Osteoblast (primary cell): ENCODE measurements around the gene DHX16. TPM values are rescaled to one million over a fixed set of nuclear protein-coding genes. Genes with fewer than 3 reads are reported as not detected.

Experiments used
- DNase-seq: peaks from one replicate; pipeline ENCODE4 v3.0.0; 2011; ENCODE audit warnings: low spot score, mixed read lengths; ENCODE audit not compliant: insufficient read length; ENCODE audit errors: missing footprints
- H2AFZ ChIP-seq: 2 replicates; pipeline ENCODE4 v1.6.0; 2011; ENCODE audit warnings: mild to moderate bottlenecking, low read length
- H3K27ac ChIP-seq: 2 replicates; pipeline ENCODE4 v1.5.1; 2011; ENCODE audit warnings: mild to moderate bottlenecking, low read depth, low read length, moderate library complexity
- H3K27me3 ChIP-seq: 2 replicates; pipeline ENCODE4 v1.6.0; 2012; ENCODE audit warnings: mild to moderate bottlenecking, control low read depth, inconsistent platforms, low read length, moderate library complexity; ENCODE audit not compliant: insufficient read depth
- H3K36me3 ChIP-seq: 2 replicates; pipeline ENCODE4 v1.5.1; 2011; ENCODE audit warnings: mild to moderate bottlenecking, low read length, control low read depth, moderate library complexity; ENCODE audit not compliant: insufficient read depth
- H3K4me1 ChIP-seq: 2 replicates; pipeline ENCODE4 v1.5.1; 2011; ENCODE audit warnings: mild to moderate bottlenecking, low read length, control low read depth, moderate library complexity; ENCODE audit not compliant: insufficient read depth
- H3K4me2 ChIP-seq: 2 replicates; pipeline ENCODE4 v1.6.0; 2011; ENCODE audit warnings: mild to moderate bottlenecking, low read length; ENCODE audit not compliant: insufficient read depth
- H3K4me3 ChIP-seq: fragments of 200-600 bp; sonication (generic); 3 replicates; pipeline ENCODE4 v1.5.1; 2012; ENCODE audit warnings: mild to moderate bottlenecking, low read length, inconsistent platforms; ENCODE audit not compliant: insufficient read depth
- H3K79me2 ChIP-seq: 2 replicates; pipeline ENCODE4 v1.6.0; 2012; ENCODE audit warnings: mild to moderate bottlenecking, low read length, control low read depth, inconsistent platforms; ENCODE audit not compliant: insufficient read depth
- H3K9me3 ChIP-seq: 2 replicates; pipeline ENCODE4 v1.5.1; 2011; ENCODE audit warnings: low read depth, low read length, control low read depth
- H4K20me1 ChIP-seq: 2 replicates; pipeline ENCODE4 v1.6.0; 2012; ENCODE audit warnings: mild to moderate bottlenecking, low read length, control low read depth; ENCODE audit not compliant: insufficient read depth
- CTCF ChIP-seq: IDR thresholded peaks from 2 replicates; pipeline ENCODE4 v1.5.1; 2011; ENCODE audit warnings: mild to moderate bottlenecking, low read depth, low read length, moderate library complexity; ENCODE audit errors: extremely low read depth
- total RNA-seq: library from RNA; depleted of rRNA; stranded (reverse); fragments of >200 nt; gene quantifications from 2 replicates; pipeline ENCODE4 v1.2.3, GENCODE V29; 2012

DHX16 gene
- total RNA-seq, 1 donor: 26.1 TPM

- Histone ChIP-seq H3K4me3 (no peak overlapping the region), H3K27me3 (no peaks in the 10 kb centered on the region), H3K27ac (no peak overlapping the region), H3K79me2 (no peaks in the 10 kb centered on the region), H3K4me2 (no peak overlapping the region), H3K4me1 (no peaks in the 10 kb centered on the region), H2AFZ (no peak overlapping the region), H3K9me3 (no peaks in the 10 kb centered on the region), H4K20me1 (no peaks in the 10 kb centered on the region), H3K36me3 (peaks cover 77% of the 10 kb centered on the region)
- TF ChIP-seq CTCF: no peak
- DNase-seq: no peak
Measured at GRCh38 chr6:30709101-30709868, 36.5 kb upstream of the DHX16 start.

GRCh38 chr6:30707281-30707850 is 34.6 kb upstream of the DHX16 start:
- TF ChIP-seq CTCF: no peak
- no peak overlapping the region for H2AFZ ChIP-seq
- H3K4me2 ChIP-seq: no peak overlapping the region
- no peaks in the 10 kb centered on the region for H4K20me1 ChIP-seq
- no peaks in the 10 kb centered on the region for H3K27me3 ChIP-seq
- no peaks in the 10 kb centered on the region for H3K9me3 ChIP-seq
- H3K36me3 ChIP-seq: peaks cover 77% of the 10 kb centered on the region
- no peaks in the 10 kb centered on the region for H3K79me2 ChIP-seq
- no peak overlapping the region for H3K4me3 ChIP-seq
- DNase-seq: no peak
- peaks cover 6% of the 10 kb centered on the region for H3K4me1 ChIP-seq
- no peak overlapping the region for H3K27ac ChIP-seq

- no peak for TF ChIP-seq CTCF
- Histone ChIP-seq H3K9me3 (no peaks in the 10 kb centered on the region), H3K36me3 (peaks cover 63% of the 10 kb centered on the region), H3K79me2 (no peaks in the 10 kb centered on the region), H3K27ac (no peak overlapping the region), H4K20me1 (no peaks in the 10 kb centered on the region), H3K4me3 (no peak overlapping the region), H3K4me2 (no peak overlapping the region), H3K4me1 (peaks cover 6% of the 10 kb centered on the region), H3K27me3 (no peaks in the 10 kb centered on the region), H2AFZ (no peak overlapping the region)
- no peak for DNase-seq
Measured at GRCh38 chr6:30705620-30706019, 32.8 kb upstream of the DHX16 start.

GRCh38 chr6:30703821-30704220 is 31.0 kb upstream of the DHX16 start:
- Histone ChIP-seq H3K27ac (no peak overlapping the region), H4K20me1 (no peaks in the 10 kb centered on the region), H3K4me1 (peaks cover 6% of the 10 kb centered on the region), H3K4me2 (no peak overlapping the region), H3K79me2 (no peaks in the 10 kb centered on the region), H3K4me3 (no peak overlapping the region), H3K27me3 (no peaks in the 10 kb centered on the region), H2AFZ (no peak overlapping the region), H3K9me3 (no peaks in the 10 kb centered on the region), H3K36me3 (peaks cover 55% of the 10 kb centered on the region)
- no peak for DNase-seq
- no peak for TF ChIP-seq CTCF
